Left lobe of liver (tissue), 2 donors: ENCODE data around the gene GNG7. TPM values are rescaled to one million over a fixed set of nuclear protein-coding genes. Genes with fewer than 3 reads are reported as not detected.
"Not testable (repeated sequence)": the region's sequence is repeated elsewhere in the genome, so short reads cannot be mapped to it uniquely, and the experiment has no call there.

ENCODE experiments used
- ATAC-seq: fragments of 200-7000 bp; cut with Tn5 transposase; one replicate; pipeline ENCODE4 v1.9.1; 2020; ENCODE audit warnings: mild to moderate bottlenecking, moderate library complexity
- DNase-seq: peaks from one replicate; pipeline ENCODE4 v3.0.0-alpha.2; 2020; ENCODE audit warnings: low spot score
- total RNA-seq: library from RNA; stranded (reverse); gene quantifications from one replicate; pipeline ENCODE4 v1.2.1, GENCODE V29; 2021
- donor health status: DM: no; HTN: no; CAD: no; lungs with moderate emphysema.
- donor health status: DM: no; HTN: yes; CAD: no.

GNG7 gene
- total RNA-seq, 1 donor from 2014 or later, result 4.0 TPM

GRCh38 chr19:2543072-2543462, 159.4 kb downstream of the GNG7 start:
- not testable (repeated sequence) for ATAC-seq, DNase-seq

GRCh38 chr19:2542341-2543069, 160.0 kb downstream of the GNG7 start:
- no peak for DNase-seq
- ATAC-seq, result no peak

DNA sequence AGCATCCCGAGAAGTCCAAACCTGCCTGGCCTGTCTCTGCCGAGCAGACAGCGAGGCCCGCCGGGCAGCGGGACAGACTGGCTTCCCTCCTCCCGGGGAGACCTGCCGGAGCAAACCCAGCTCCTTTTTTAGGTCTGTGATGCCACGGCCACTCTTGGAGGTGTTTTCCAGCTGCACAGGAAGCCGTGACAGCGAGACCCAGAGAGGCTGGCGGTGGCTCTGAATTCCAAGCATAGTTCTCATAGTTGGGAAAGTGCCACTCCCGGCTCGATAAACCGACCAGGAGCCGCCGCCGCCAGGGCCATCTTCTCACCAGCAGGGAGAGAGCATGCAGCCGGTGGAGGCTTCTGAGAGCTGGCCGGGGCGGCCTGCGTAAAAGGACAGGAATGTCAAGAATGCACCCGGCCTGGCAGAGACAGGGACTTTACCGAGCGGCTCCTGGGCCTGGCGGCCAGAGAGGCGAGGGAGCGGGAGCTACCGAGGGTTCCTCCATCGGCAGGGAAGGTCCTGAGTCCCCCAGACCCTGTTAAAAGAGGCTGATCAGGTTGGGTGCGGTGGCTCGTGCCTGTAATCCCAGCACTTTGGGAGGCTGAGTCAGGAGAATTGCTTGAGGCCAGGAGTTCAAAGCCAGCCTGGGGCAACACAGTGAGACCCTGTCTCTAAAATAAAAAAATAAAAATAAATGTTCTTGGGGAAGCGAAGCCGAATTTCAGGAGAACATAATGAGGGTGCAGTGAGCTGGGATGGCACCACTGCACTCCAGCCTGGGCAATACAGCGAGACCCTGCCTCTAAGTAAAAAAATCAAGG, 161.6 kb downstream of the GNG7 start:
- DNase-seq, result peak; percentile 83
- ATAC-seq, result peak; percentile 79

DNA sequence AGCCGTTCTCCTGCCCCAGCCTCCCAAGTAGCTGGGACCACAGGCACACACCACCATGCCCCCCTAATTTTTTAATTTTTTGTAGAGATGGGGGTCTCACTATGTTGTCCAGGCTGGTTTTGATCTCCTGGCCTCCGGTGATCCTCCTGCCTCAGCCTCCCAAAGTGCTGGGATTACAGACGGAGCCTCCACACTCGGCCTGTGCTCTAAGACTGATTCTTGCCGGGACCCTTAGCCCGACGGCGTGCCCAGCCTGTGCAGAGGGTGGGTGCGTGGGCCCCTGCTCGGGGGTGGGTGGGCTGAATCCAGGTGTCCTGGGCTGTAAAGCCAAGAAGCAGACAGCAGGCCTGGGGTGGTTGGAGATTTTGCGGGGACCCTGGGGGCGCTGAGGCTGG, 162.2 kb downstream of the GNG7 start:
- no peak for DNase-seq
- no peak for ATAC-seq

- no peak for DNase-seq
Measured at GRCh38 chr19:2538096-2538757, 164.3 kb downstream of the GNG7 start.

GRCh38 chr19:2537584-2537983, 164.9 kb downstream of the GNG7 start:
- DNase-seq, ATAC-seq: not testable (repeated sequence)

More at GRCh38 chr19:2538096-2538757, 164.3 kb downstream of the GNG7 start:
- ATAC-seq, result no peak

DNA sequence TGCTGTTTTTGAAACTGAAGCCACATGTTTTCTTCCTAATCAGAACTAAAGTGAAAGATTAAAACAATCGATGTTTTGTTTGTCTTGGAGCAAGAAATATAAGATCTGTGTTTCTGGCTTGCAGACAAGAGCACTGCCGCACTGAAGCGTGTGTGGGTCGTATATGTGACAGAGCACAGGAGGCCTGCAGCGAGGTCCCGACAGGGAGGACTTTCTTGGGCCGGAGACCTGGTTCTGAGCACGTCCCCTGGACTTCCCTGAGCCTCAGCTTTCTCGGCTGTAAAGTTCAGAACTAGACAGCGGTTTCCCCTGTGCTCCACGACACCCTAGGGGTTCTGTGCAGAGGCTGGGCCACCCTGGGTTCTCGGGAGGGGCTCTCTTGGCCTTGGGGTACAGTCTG, 166.0 kb downstream of the GNG7 start:
- DNase-seq (no peak), ATAC-seq (no peak)

DNA sequence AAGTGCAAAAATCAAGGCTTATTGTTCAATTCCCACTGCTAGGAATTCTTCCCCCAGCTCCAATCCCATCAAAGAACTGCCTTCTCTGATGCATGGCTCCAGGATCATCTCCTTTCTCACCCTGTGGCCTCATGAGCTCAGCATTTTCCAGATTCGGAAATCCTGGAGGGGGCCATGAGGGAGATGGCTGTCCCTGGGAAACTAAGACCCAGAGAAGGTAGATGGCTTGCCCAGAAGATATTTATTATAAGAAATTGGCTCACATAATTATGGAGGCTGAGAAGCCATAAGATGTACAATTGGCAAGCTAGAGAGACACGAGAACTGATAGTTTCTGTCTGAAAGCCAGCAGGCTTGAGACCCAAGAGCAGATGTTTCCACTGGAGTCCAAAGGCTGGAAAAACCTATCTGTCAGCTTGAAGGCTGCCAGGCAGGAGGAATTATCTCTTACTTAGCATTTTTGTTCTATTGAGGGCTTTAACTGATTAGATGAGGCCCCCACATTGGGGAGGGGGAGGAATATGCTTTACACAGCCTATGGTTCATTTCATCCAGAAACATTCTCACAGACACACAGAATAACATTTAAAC, 168.0 kb downstream of the GNG7 start:
- peak; percentile 58 for ATAC-seq
- no peak for DNase-seq

DNA sequence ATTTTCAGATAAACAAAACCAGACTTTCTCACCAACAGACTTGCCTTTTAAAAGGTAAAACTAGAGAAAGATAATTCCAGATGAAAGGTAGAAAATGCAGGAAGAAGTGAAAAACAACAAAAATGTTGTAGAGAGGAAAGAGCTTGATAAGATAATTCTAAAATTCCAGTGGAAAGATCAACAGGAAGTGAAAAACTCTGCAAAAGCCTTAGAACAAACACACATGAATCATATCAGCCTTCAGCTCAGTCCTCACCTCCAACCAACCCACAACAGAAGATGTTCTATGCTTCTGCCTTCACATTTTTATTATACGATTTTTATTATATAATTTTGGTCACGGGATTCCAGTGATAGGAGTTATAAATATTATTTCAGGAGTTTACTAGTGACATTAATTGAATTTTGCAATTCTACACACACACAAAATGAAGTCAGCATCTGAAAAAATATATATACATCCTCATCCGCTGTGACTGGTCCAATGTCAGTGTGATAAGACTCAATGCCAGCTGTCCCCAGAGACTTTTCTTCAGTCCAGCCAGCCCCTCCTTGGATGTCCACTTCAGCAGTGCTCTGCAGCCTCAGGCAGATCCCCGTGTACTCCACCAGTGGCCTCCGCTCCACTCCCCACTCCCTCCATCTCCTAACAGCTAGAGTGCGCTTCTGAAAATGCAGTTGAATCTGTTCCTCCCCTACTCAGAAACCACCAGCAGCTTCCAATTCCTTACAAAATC, 168.6 kb downstream of the GNG7 start:
- ATAC-seq (no peak), DNase-seq (no peak)

DNA sequence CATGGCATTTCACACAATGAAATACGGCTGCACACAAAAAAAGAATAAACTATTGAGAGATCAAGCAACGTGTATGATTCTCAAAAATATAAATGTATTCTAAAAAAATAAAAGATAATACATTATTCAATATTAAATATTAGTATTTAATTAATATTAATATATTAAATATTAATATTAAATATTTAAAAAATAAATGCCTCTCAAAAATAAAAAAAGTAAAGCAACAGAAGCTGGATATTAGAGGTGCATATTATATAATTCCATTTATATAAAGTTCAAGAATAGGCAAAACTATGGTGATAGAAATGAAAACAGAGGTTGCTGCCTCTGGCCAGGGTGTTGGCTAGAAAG, 169.4 kb downstream of the GNG7 start:
- ATAC-seq (no peak), DNase-seq (no peak)

- DNase-seq (no peak), ATAC-seq (no peak)
Measured at GRCh38 chr19:2532252-2533071, 170.0 kb downstream of the GNG7 start.

- not testable (repeated sequence) for DNase-seq, ATAC-seq
Measured at GRCh38 chr19:2529942-2530341, 172.6 kb downstream of the GNG7 start.

GRCh38 chr19:2529473-2529918, 173.0 kb downstream of the GNG7 start:
- DNase-seq, result no peak
- ATAC-seq, result peak; percentile 15

GRCh38 chr19:2528675-2529101, 173.8 kb downstream of the GNG7 start:
- ATAC-seq (peak; percentile 29), DNase-seq (no peak)

GRCh38 chr19:2527686-2528085, 174.8 kb downstream of the GNG7 start:
- ATAC-seq (no peak), DNase-seq (no peak)

GRCh38 chr19:2527171-2527570, 175.3 kb downstream of the GNG7 start:
- DNase-seq (no peak), ATAC-seq (no peak)

DNA sequence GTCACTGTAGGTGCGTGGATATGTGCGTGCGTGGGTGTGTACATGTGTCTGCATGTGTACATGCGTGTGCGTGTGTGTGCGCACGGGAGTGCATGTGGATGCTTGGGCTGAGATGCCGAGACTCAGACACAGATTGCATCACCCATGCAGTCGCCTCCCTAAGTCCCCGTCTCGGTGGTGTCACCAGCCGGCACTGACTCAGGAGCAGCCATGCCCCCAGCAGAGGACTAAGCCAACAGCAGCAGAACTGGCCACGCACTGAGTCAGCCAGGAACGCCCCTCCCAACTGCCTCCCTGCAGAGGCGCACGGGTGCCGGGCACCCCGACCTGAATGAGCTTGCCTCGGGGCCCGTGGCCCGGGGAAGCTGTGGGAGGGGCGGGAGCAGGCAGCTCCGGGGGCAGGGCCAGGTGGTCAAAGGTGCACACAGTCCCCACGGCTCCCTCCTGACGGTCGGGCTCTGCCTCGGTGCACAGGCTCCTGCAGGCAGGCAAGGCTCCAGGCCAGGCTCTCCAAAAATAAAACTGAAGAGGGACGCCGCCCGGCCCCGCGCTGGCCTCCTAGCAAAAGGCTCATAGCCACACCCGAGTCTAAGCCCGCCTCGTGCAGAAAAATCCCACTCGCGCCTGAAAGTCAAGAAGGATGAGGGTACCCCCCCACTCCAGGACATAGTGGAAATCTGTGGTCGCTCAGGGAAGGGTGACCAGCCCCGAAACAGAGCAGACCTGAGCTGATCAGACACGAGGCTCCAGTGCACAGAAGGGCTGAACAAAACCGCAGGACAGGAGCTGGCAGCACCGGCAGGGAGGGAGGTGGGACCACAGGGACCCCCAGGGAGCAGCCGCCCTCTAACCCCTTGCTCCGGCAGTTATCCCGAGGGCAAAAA, 177.4 kb downstream of the GNG7 start:
- peak; percentile 58 for DNase-seq
- ATAC-seq, result peak; percentile 88

GRCh38 chr19:2524361-2524839, 178.1 kb downstream of the GNG7 start:
- no peak for DNase-seq
- no peak for ATAC-seq
